HEK293 (cell line): ENCODE measurements around the gene ACSS2.

Source experiments
- CTCF ChIA-PET: fragments of 350-600 bp; formaldehyde crosslinking; extraction: SDS; loops from one replicate; lab custom pipeline; 2021; ENCODE audit warnings: antibody characterized with exemption; lab: Yijun Ruan, JAX
- POLR2A ChIA-PET: fragments of 300-600 bp; formaldehyde crosslinking; extraction: SDS; loops from one replicate; lab custom pipeline; 2020; ENCODE audit warnings: antibody characterized with exemption, inconsistent platforms; lab: Yijun Ruan, JAX
- H3K27ac ChIP-seq: fragments of 200-500 bp; sonication (Bioruptor generic); 2 replicates; pipeline ENCODE4 v1.5.1; 2014; ENCODE audit warnings: low read depth, low read length, control low read depth, inconsistent platforms; ENCODE audit errors: extremely low read depth
- H3K36me3 ChIP-seq, 2 experiments: fragments of 200-500 bp in 1 of 2; sonication (Bioruptor generic) in 1 of 2; 1 replicate in 1 of 2; 2 replicates in 1 of 2; pipeline ENCODE4 v1.5.1; 2014 to 2017; ENCODE audit warnings: inconsistent platforms in 2 of 2, low read length in 2 of 2; ENCODE audit not compliant: control insufficient read depth in 2 of 2, insufficient read depth in 1 of 2
- H3K4me1 ChIP-seq: fragments of 200-500 bp; sonication (Bioruptor generic); 2 replicates; pipeline ENCODE4 v1.5.1; 2014; ENCODE audit warnings: mild to moderate bottlenecking, low read length, inconsistent platforms; ENCODE audit not compliant: control insufficient read depth, insufficient read depth
- H3K4me3 ChIP-seq: 2 replicates; pipeline ENCODE4 v1.5.1; 2011; ENCODE audit warnings: low read depth, mild to moderate bottlenecking, control low read depth, low read length, moderate library complexity
- H3K9me3 ChIP-seq: fragments of 200-500 bp; sonication (Bioruptor generic); 2 replicates; pipeline ENCODE4 v1.5.1; 2014; ENCODE audit warnings: low read depth, low read length, inconsistent platforms; ENCODE audit not compliant: control insufficient read depth, insufficient read depth
- ATF2 ChIP-seq: fragments of 450-650 bp; formaldehyde crosslinking; IDR thresholded peaks from 2 replicates; pipeline ENCODE4 v1.5.1; 2016; ENCODE audit warnings: missing biosample characterization, missing genetic modification characterization, low read depth
- GFI1B ChIP-seq: fragments of 450-650 bp; formaldehyde crosslinking; IDR thresholded peaks from 2 replicates; pipeline ENCODE4 v1.5.1; 2016; ENCODE audit warnings: missing biosample characterization, missing genetic modification characterization
- GLIS2 ChIP-seq: fragments of 450-650 bp; formaldehyde crosslinking; IDR thresholded peaks from 2 replicates; pipeline ENCODE4 v1.5.1; 2016; ENCODE audit warnings: missing biosample characterization, missing genetic modification characterization
- HOXD13 ChIP-seq: sonication (generic); formaldehyde crosslinking; IDR thresholded peaks from 2 replicates; pipeline ENCODE4 v1.8.0; 2022; ENCODE audit warnings: missing genetic modification reagents, borderline replicate concordance
- MEIS1 ChIP-seq: sonication (generic); formaldehyde crosslinking; IDR thresholded peaks from 2 replicates; pipeline ENCODE4 v1.8.1; 2022; ENCODE audit warnings: missing genetic modification reagents, mild to moderate bottlenecking, borderline replicate concordance
- PRDM10 ChIP-seq: fragments of 450-650 bp; formaldehyde crosslinking; IDR thresholded peaks from 2 replicates; pipeline ENCODE4 v1.5.1; 2016; ENCODE audit warnings: missing biosample characterization, missing genetic modification characterization
- SCRT1 ChIP-seq: fragments of 450-650 bp; formaldehyde crosslinking; IDR thresholded peaks from 2 replicates; pipeline ENCODE4 v1.5.1; 2016; ENCODE audit warnings: missing biosample characterization, missing genetic modification characterization, borderline replicate concordance
- ZNF133 ChIP-seq: fragments of 450-650 bp; formaldehyde crosslinking; IDR thresholded peaks from 2 replicates; pipeline ENCODE4 v1.5.1; 2016; ENCODE audit warnings: missing biosample characterization, missing genetic modification characterization
- ZNF155 ChIP-seq: fragments of 450-650 bp; formaldehyde crosslinking; IDR thresholded peaks from 2 replicates; pipeline ENCODE4 v1.5.1; 2016; ENCODE audit warnings: missing biosample characterization, missing genetic modification characterization
- ZNF19 ChIP-seq: fragments of 450-650 bp; formaldehyde crosslinking; IDR thresholded peaks from 2 replicates; pipeline ENCODE4; 2016; ENCODE audit warnings: missing biosample characterization, missing genetic modification characterization, low read depth
- ZNF23 ChIP-seq: fragments of 450-650 bp; formaldehyde crosslinking; IDR thresholded peaks from 2 replicates; pipeline ENCODE4 v1.5.1; 2016; ENCODE audit warnings: missing biosample characterization, missing genetic modification characterization, borderline replicate concordance
- ZNF302 ChIP-seq: fragments of 450-650 bp; formaldehyde crosslinking; IDR thresholded peaks from 2 replicates; pipeline ENCODE4 v1.5.1; 2016; ENCODE audit warnings: missing biosample characterization, missing genetic modification characterization, low read depth
- ZNF366 ChIP-seq: fragments of 450-650 bp; formaldehyde crosslinking; conservative IDR thresholded peaks from 2 replicates; pipeline ENCODE4 v1.5.1; 2016; ENCODE audit warnings: missing biosample characterization, missing genetic modification characterization
- ZNF394 ChIP-seq: fragments of 450-650 bp; formaldehyde crosslinking; IDR thresholded peaks from 2 replicates; pipeline ENCODE4 v1.5.1; 2016; ENCODE audit warnings: missing biosample characterization, missing genetic modification characterization, mild to moderate bottlenecking, moderate library complexity, borderline replicate concordance
- ZNF513 ChIP-seq: fragments of 450-650 bp; IDR thresholded peaks from 2 replicates; pipeline ENCODE4 v1.5.1; 2018; ENCODE audit warnings: missing biosample characterization, missing genetic modification characterization
- ZNF518A ChIP-seq: fragments of 450-650 bp; formaldehyde crosslinking; conservative IDR thresholded peaks from 2 replicates; pipeline ENCODE4 v1.5.1; 2016; ENCODE audit warnings: low read depth, missing biosample characterization, missing genetic modification characterization
- ZNF530 ChIP-seq: fragments of 450-650 bp; formaldehyde crosslinking; IDR thresholded peaks from 2 replicates; pipeline ENCODE4 v1.5.1; 2016; ENCODE audit warnings: low read depth, missing biosample characterization, missing genetic modification characterization
- ZNF623 ChIP-seq: fragments of 450-650 bp; formaldehyde crosslinking; IDR thresholded peaks from 2 replicates; pipeline ENCODE4 v1.5.1; 2016; ENCODE audit warnings: missing biosample characterization, missing genetic modification characterization
- ZNF660 ChIP-seq: fragments of 450-650 bp; IDR thresholded peaks from 2 replicates; pipeline ENCODE4 v1.5.1; 2018; ENCODE audit warnings: missing biosample characterization, mild to moderate bottlenecking, missing genetic modification characterization
- ZSCAN23 ChIP-seq: fragments of 450-650 bp; formaldehyde crosslinking; IDR thresholded peaks from 2 replicates; pipeline ENCODE4 v1.5.1; 2016; ENCODE audit warnings: missing biosample characterization, missing genetic modification characterization
- TF ChIP-seq, protein P1 (sequence below): fragments of 450-650 bp; formaldehyde crosslinking; IDR thresholded peaks from 2 replicates; pipeline ENCODE4 v1.5.1; 2017; ENCODE audit warnings: missing biosample characterization, missing genetic modification characterization
- TF ChIP-seq, protein P2 (sequence below): fragments of 450-650 bp; formaldehyde crosslinking; IDR thresholded peaks from 2 replicates; pipeline ENCODE4 v1.5.1; 2016; ENCODE audit warnings: missing biosample characterization, missing genetic modification characterization

The ACSS2 gene

GRCh38 chr20:34871966-34872621 lies 4.3 kb upstream of the ACSS2 start (continued):
- TF ChIP-seq, protein P1, sequence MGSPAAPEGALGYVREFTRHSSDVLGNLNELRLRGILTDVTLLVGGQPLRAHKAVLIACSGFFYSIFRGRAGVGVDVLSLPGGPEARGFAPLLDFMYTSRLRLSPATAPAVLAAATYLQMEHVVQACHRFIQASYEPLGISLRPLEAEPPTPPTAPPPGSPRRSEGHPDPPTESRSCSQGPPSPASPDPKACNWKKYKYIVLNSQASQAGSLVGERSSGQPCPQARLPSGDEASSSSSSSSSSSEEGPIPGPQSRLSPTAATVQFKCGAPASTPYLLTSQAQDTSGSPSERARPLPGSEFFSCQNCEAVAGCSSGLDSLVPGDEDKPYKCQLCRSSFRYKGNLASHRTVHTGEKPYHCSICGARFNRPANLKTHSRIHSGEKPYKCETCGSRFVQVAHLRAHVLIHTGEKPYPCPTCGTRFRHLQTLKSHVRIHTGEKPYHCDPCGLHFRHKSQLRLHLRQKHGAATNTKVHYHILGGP (tag by site-specific recombination): no peak
- TF ChIP-seq PRDM10 (peak; percentile 97), ZNF513 (tag by site-specific recombination) (0 out of 2 replicates have a peak, but pooled peaks have one; percentile 10), ZNF155 (tag by site-specific recombination) (no peak), ZNF660 (tag by site-specific recombination) (no peak), ZNF366 (tag by site-specific recombination) (no peak), ZNF133 (tag by site-specific recombination) (peak; percentile 19; the same call in 1 of the 2 replicates), ZNF394 (peak; percentile 77)

DNA sequence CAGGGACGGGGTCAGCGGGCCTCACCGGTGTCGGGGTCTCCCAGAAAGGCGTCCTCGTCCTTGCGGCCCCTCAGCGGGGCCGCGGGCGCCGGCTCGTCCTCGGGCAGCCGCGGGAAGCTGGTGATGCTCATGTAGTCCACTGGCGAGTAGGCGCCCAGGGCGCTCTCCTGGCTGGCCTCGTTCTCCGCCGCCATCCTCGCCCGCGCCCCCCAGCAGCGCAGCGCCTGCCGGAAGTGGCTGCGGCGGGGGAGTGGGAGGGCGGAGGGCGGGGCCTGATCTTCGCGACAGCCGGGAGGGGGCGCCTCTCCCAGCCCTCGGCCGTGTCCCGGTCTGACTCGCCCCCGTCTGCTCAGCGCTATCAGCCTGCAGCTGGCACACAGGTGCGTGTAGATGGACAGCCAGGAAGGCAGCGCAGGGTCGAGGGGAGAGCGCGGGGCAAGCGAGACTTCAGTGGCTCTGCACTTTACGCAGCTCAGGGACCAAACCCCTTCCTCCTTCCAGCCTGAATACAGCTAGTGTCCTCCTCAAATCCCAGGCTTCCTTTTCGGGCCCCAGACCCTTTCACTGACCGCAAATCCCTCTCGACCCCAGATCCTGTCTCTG lies 3.7 kb upstream of the ACSS2 start, which contains the start of gene GGT7:
Gene GGT7 (minus strand): TSS at position 235 of the 603 bp plus-strand sequence. CDS start 41 bp downstream, at position 194.
- CTCF ChIA-PET: interaction anchor here (0.6 to 4.4 kb wide), 16 partner anchors 19 to 361 kb away, joined by 3 to 40 read pairs (median 3); partner anchors contain the start of genes GSS, MYH7B and TRPC4AP
- TF ChIP-seq, protein P2, sequence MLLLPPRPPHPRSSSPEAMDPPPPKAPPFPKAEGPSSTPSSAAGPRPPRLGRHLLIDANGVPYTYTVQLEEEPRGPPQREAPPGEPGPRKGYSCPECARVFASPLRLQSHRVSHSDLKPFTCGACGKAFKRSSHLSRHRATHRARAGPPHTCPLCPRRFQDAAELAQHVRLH (tag by site-specific recombination): no peak
- TF ChIP-seq ZNF518A (tag by site-specific recombination) (no peak), GFI1B (tag by site-specific recombination) (no peak), ZNF19 (tag by site-specific recombination) (no peak), SCRT1 (no peak), HOXD13 (CRISPR knock-in tag) (no peak), ZSCAN23 (no peak), ZNF302 (no peak), ZNF23 (tag by site-specific recombination) (no peak), ATF2 (no peak), GLIS2 (peak; percentile 93), ZNF623 (tag by site-specific recombination) (no peak), ZNF530 (no peak), MEIS1 (CRISPR knock-in tag) (no peak)

More for the DNA sequence above, 3.7 kb upstream of the ACSS2 start, which contains the start of gene GGT7:
- Histone ChIP-seq H3K9me3 (no peaks in the 10 kb centered on the region), H3K4me1 (peaks cover 3% of the 10 kb centered on the region; the same call in 1 of the 2 replicates), H3K4me3 (peak within 1 kb of the TSS; percentile 60), H3K36me3 (peaks cover 0 to 11% of the 10 kb centered on the region in 2 experiments; a peak in 1 of 3 replicates), H3K27ac (peak within 1 kb of the TSS; percentile 35; the same call in 1 of the 2 replicates)
- POLR2A ChIA-PET: interaction anchor here (1.0 kb wide), 2 partner anchors 83 to 392 kb away, joined by 4 to 5 read pairs; partner anchors contain the start of genes GSS and MYH7B
